ENCODE results near the gene TSNAX. TPM values are rescaled to one million over a fixed set of nuclear protein-coding genes. Genes with fewer than 3 reads are reported as not detected.

TSNAX gene
- total and polyA plus RNA-seq, 2 of the 8 experiments (the other 6 are each of a cell fraction or from before 2014, with no cell fraction given): 7.7 to 34.0 TPM

DNA sequence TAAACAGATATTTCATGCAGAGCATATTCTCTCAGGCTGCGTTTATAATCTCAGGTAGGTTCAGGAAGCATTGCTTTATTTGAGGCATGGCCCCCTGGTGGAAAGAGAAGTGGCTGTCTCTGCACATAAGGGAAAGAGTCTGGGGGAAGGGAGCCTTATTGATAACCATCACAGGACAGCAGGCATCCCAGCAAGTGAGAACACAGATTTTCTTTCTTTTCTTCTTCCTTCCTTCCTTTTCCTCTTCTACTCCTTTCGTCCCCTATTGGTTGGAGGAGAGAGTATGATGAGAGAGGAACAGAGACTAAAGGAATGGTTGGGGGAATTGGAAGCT is 21.9 kb downstream of the TSNAX start:
- peaks cover 0 to 10% (median 0%) of the 10 kb centered on the region in 4 experiments; a peak in 1 of 7 replicates for H3K4me1 ChIP-seq (replicated peaks in 1 of 4; ENCODE audit: control insufficient read depth in 3 of 4, insufficient read depth in 4 of 4, low read length in 3 of 4)
- H3K56ac ChIP-seq (replicated peaks; ENCODE audit: insufficient read length, low read depth, low read length): no peak overlapping the region
- FAIRE-seq (peak; percentile 69), DNase-seq (ENCODE audit: low read depth in 1 of 2, low spot score in 2 of 2) (no peak)
- peaks cover 0 to 9% of the 10 kb centered on the region in 2 experiments; a peak in 2 of 4 replicates for H3K79me2 ChIP-seq (ENCODE audit: control insufficient read depth in 1 of 2, insufficient read depth in 2 of 2, low read length in 2 of 2)
- H3K4ac ChIP-seq (replicated peaks; ENCODE audit: insufficient read length, low read depth, low read length): no peak overlapping the region
- CTCF ChIA-PET (ENCODE audit: partially characterized antibody): interaction anchor here (0.6 to 1.7 kb wide), 6 partner anchors 14 to 322 kb away, joined by 3 to 5 read pairs (median 3); no protein-coding TSS in a partner anchor
- H3K36me3 ChIP-seq (ENCODE audit: control insufficient read depth in 2 of 4, insufficient read depth in 4 of 4, low read length in 3 of 4): no peaks in the 10 kb centered on the region; a peak in 1 of 8 replicates
- H3K9ac ChIP-seq (replicated peaks in 1 of 4; ENCODE audit: extremely low read depth in 1 of 4, low read depth in 3 of 4, low read length in 3 of 4): no peak overlapping the region
- H2AFZ ChIP-seq (ENCODE audit: low read length): no peak overlapping the region
- H2BK15ac ChIP-seq (ENCODE audit: low read length): no peak overlapping the region
- no peak overlapping the region for H4K8ac ChIP-seq (ENCODE audit: extremely low read depth, insufficient read depth, low read length)
- no peak overlapping the region for H2BK20ac ChIP-seq (ENCODE audit: low read length)
- H3K4me3 ChIP-seq (ENCODE audit: extremely low read depth in 1 of 4, insufficient read depth in 2 of 4, low read depth in 3 of 4, low read length in 4 of 4): no peak overlapping the region
- H3K18ac ChIP-seq (ENCODE audit: extremely low read depth, low read length): no peak overlapping the region
- no peaks in the 10 kb centered on the region for H3K23me2 ChIP-seq (ENCODE audit: low read depth, low read length)
- H2AK5ac ChIP-seq (ENCODE audit: low read depth, low read length): no peak overlapping the region
- no peaks in the 10 kb centered on the region for H3K79me1 ChIP-seq (ENCODE audit: low read depth, low read length)
- H4K5ac ChIP-seq (ENCODE audit: insufficient read length, low read depth, low read length): no peak overlapping the region
- H3K27ac ChIP-seq (ENCODE audit: low read depth, low read length): no peak overlapping the region
- POLR2A ChIA-PET (ENCODE audit: partially characterized antibody): no interaction called here
- no peak overlapping the region for H2BK5ac ChIP-seq (ENCODE audit: low read depth, low read length)
- H4K20me1 ChIP-seq (replicated peaks in 1 of 2; ENCODE audit: control insufficient read depth in 1 of 2, insufficient read depth in 2 of 2, low read length in 2 of 2): peaks cover 0 to 2% of the 10 kb centered on the region in 2 experiments
- no peak overlapping the region for H2BK12ac ChIP-seq (ENCODE audit: low read depth, low read length)
- no peak overlapping the region for H3K23ac ChIP-seq (ENCODE audit: insufficient read length)
- no peak overlapping the region for H3K4me2 ChIP-seq (ENCODE audit: insufficient read depth in 1 of 2, low read depth in 2 of 2, low read length in 2 of 2)
- whole genome bisulfite sequencing, 2 experiments (ENCODE audit: extremely low coverage in 1 of 2, insufficient coverage in 1 of 2, insufficient read length in 1 of 2, insufficient replicate concordance in 2 of 2, low coverage in 1 of 2, low lambda C conversion rate in 2 of 2, missing lambda C conversion rate in 1 of 2): 52% methylated on average over 2 of the region's 2 CpGs; no CpG with 5 or more reads in 1 of the 2 experiments
- H3K27me3 ChIP-seq (replicated peaks in 1 of 4; ENCODE audit: control insufficient read depth in 3 of 4, extremely low read depth in 1 of 4, insufficient read depth in 3 of 4, low read length in 3 of 4): no peaks in the 10 kb centered on the region
- H3K14ac ChIP-seq (ENCODE audit: insufficient read length): no peak overlapping the region
- TF ChIP-seq SRF (IDR thresholded peaks at IDR 0.05; ENCODE audit: low read depth, low read length): no peak
- no peak for TF ChIP-seq SUZ12 (IDR thresholded peaks at IDR 0.05; ENCODE audit: low read length)
- TF ChIP-seq, protein P1, sequence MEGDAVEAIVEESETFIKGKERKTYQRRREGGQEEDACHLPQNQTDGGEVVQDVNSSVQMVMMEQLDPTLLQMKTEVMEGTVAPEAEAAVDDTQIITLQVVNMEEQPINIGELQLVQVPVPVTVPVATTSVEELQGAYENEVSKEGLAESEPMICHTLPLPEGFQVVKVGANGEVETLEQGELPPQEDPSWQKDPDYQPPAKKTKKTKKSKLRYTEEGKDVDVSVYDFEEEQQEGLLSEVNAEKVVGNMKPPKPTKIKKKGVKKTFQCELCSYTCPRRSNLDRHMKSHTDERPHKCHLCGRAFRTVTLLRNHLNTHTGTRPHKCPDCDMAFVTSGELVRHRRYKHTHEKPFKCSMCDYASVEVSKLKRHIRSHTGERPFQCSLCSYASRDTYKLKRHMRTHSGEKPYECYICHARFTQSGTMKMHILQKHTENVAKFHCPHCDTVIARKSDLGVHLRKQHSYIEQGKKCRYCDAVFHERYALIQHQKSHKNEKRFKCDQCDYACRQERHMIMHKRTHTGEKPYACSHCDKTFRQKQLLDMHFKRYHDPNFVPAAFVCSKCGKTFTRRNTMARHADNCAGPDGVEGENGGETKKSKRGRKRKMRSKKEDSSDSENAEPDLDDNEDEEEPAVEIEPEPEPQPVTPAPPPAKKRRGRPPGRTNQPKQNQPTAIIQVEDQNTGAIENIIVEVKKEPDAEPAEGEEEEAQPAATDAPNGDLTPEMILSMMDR (IDR thresholded peaks at IDR 0.05; ENCODE audit: control extremely low read depth in 1 of 3, insufficient read depth in 1 of 3, low read depth in 1 of 3, low read length in 3 of 3): peak in 2 of 3 experiments; percentile 42 to 61; a peak in 2 of 4 replicates
- peak; percentile 31 to 41; a peak in 3 of 4 replicates for TF ChIP-seq RAD21 (IDR thresholded peaks at IDR 0.05 in 1 of 2, conservative IDR thresholded peaks at IDR 0.05 in 1 of 2; ENCODE audit: low read depth in 2 of 2, low read length in 2 of 2)
- no peak for TF ChIP-seq POU5F1 (IDR thresholded peaks at IDR 0.05; ENCODE audit: low read depth, low read length)
- TF ChIP-seq SIX5 (IDR thresholded peaks at IDR 0.05; ENCODE audit: low read depth, low read length): no peak
- no peak for TF ChIP-seq PHF8 (conservative IDR thresholded peaks at IDR 0.05; ENCODE audit: low read depth, low read length)
- H2BK120ac ChIP-seq (replicated peaks; ENCODE audit: low read depth, low read length): no peak overlapping the region
- H3K9me3 ChIP-seq (ENCODE audit: insufficient read depth in 2 of 2, low read depth in 1 of 2, low read length in 1 of 2): no peaks in the 10 kb centered on the region
- H4K91ac ChIP-seq (replicated peaks; ENCODE audit: insufficient read length, low read length): no peak overlapping the region
